Suprapubic skin (tissue), 4 donors: ENCODE measurements around the gene CCDC13. TPM values are rescaled to one million over a fixed set of nuclear protein-coding genes. Genes with fewer than 3 reads are reported as not detected.
A peak's percentile ranks its signal among the peaks of the same experiment; 100 is the strongest.

Experiments
- DNase-seq, 2 donors: peaks; one replicate each; pipeline ENCODE4 v3.0.0-alpha.2; 2019; ENCODE audit warnings: low spot score in 2 of 2
- H3K27ac ChIP-seq: fragments of 200-600 bp; sonication (generic); one replicate; pipeline ENCODE4 v1.5.1; 2019
- H3K27me3 ChIP-seq: fragments of 200-600 bp; sonication (generic); one replicate; pipeline ENCODE4 v1.5.1; 2019
- H3K36me3 ChIP-seq: fragments of 200-600 bp; sonication (generic); one replicate; pipeline ENCODE4 v1.5.1; 2019
- H3K4me1 ChIP-seq: fragments of 200-600 bp; sonication (generic); one replicate; pipeline ENCODE4 v1.5.1; 2019
- H3K4me3 ChIP-seq: fragments of 200-600 bp; sonication (generic); one replicate; pipeline ENCODE4 v1.5.1; 2019; ENCODE audit warnings: mild to moderate bottlenecking
- H3K9me3 ChIP-seq: fragments of 200-600 bp; sonication (generic); one replicate; pipeline ENCODE4 v1.5.1; 2019
- CTCF ChIP-seq, 2 donors: fragments of 200-600 bp in 1 of 2; fragments of 450-650 bp in 1 of 2; sonication (generic) in 1 of 2; IDR thresholded peaks; one replicate each; pipeline ENCODE4 v1.5.1; 2016 to 2019; ENCODE audit warnings: antibody characterized with exemption in 2 of 2, mild to moderate bottlenecking in 1 of 2, moderate library complexity in 1 of 2
- EP300 ChIP-seq: sonication (generic); formaldehyde crosslinking; IDR thresholded peaks from one replicate; pipeline ENCODE4 v1.6.1; 2017; ENCODE audit warnings: antibody characterized with exemption
- POLR2A ChIP-seq, 2 donors: fragments of 450-650 bp; IDR thresholded peaks; one replicate each; pipeline ENCODE4 v1.6.1; 2017; ENCODE audit warnings: antibody characterized with exemption in 2 of 2, mild to moderate bottlenecking in 2 of 2, moderate library complexity in 2 of 2
- POLR2AphosphoS5 ChIP-seq, 3 donors: sonication (generic); formaldehyde crosslinking; IDR thresholded peaks; one replicate each; pipeline ENCODE4 v1.6.1; 2017; ENCODE audit warnings: antibody characterized with exemption in 3 of 3
- WGBS: methylation state at CpG from one replicate; pipeline ENCODE4 v1.1.5; 2018; 5-methylcytosine and 5-hydroxymethylcytosine counted together
- total RNA-seq, 4 donors: library from RNA; depleted of rRNA; stranded (reverse); fragments of >200 nt; gene quantifications; one replicate each; pipeline ENCODE4 v1.1.0, GENCODE V29; 2016

Gene CCDC13
- total RNA-seq, 4 donors from 2014 or later = 0.89 TPM; not detected in 3

- no peaks in the 10 kb centered on the region for H3K27me3 ChIP-seq
- peak overlapping the region; percentile 86 for H3K4me3 ChIP-seq
- H3K36me3 ChIP-seq = no peaks in the 10 kb centered on the region
- TF ChIP-seq POLR2AphosphoS5 (IDR thresholded peaks at IDR 0.05) = no peak
- no peak for TF ChIP-seq EP300
- no peak for TF ChIP-seq POLR2A (IDR thresholded peaks at IDR 0.05)
- no peak for TF ChIP-seq CTCF (IDR thresholded peaks at IDR 0.05)
- DNase-seq = no peak
- peaks cover 35% of the 10 kb centered on the region for H3K4me1 ChIP-seq
- H3K9me3 ChIP-seq = no peaks in the 10 kb centered on the region
- H3K27ac ChIP-seq = peak overlapping the region; percentile 97
- 42% methylated on average over 11 of the region's 11 CpGs for WGBS
These were observed 29.9 kb upstream of the CCDC13 start for GRCh38 chr3:42802876-42803413.

- H3K4me1 ChIP-seq = peaks cover 35% of the 10 kb centered on the region
- no peak overlapping the region for H3K4me3 ChIP-seq
- H3K9me3 ChIP-seq = no peaks in the 10 kb centered on the region
- no peak overlapping the region for H3K27ac ChIP-seq
- TF ChIP-seq POLR2AphosphoS5 (IDR thresholded peaks at IDR 0.05) (no peak), CTCF (IDR thresholded peaks at IDR 0.05) (no peak), POLR2A (IDR thresholded peaks at IDR 0.05) (no peak), EP300 (no peak)
- H3K36me3 ChIP-seq = no peaks in the 10 kb centered on the region
- WGBS = 89% methylated on average over 4 of the region's 4 CpGs
- no peak for DNase-seq
- H3K27me3 ChIP-seq = no peaks in the 10 kb centered on the region
These were observed 28.7 kb upstream of the CCDC13 start for GRCh38 chr3:42801784-42802183.

GRCh38 chr3:42801048-42801620 is 28.1 kb upstream of the CCDC13 start:
- no peaks in the 10 kb centered on the region for H3K27me3 ChIP-seq
- TF ChIP-seq POLR2AphosphoS5 (IDR thresholded peaks at IDR 0.05) = no peak
- no peak for TF ChIP-seq EP300
- no peak for TF ChIP-seq CTCF (IDR thresholded peaks at IDR 0.05)
- TF ChIP-seq POLR2A (IDR thresholded peaks at IDR 0.05) = no peak
- no peak overlapping the region for H3K27ac ChIP-seq
- H3K9me3 ChIP-seq = no peaks in the 10 kb centered on the region
- no peak overlapping the region for H3K4me3 ChIP-seq
- peaks cover 35% of the 10 kb centered on the region for H3K4me1 ChIP-seq
- DNase-seq = no peak
- 85% methylated on average over 3 of the region's 3 CpGs for WGBS
- no peaks in the 10 kb centered on the region for H3K36me3 ChIP-seq

GRCh38 chr3:42800251-42800650 is 27.2 kb upstream of the CCDC13 start:
- H3K4me3 ChIP-seq = no peak overlapping the region

GRCh38 chr3:42799376-42799775 is 26.3 kb upstream of the CCDC13 start:
- Histone ChIP-seq H3K36me3 (no peaks in the 10 kb centered on the region), H3K27ac (no peak overlapping the region), H3K4me1 (peaks cover 26% of the 10 kb centered on the region), H3K27me3 (no peaks in the 10 kb centered on the region), H3K4me3 (no peak overlapping the region), H3K9me3 (no peaks in the 10 kb centered on the region)
- no peak for TF ChIP-seq CTCF (IDR thresholded peaks at IDR 0.05)
- TF ChIP-seq POLR2A (IDR thresholded peaks at IDR 0.05) = no peak
- no peak for TF ChIP-seq POLR2AphosphoS5 (IDR thresholded peaks at IDR 0.05)
- TF ChIP-seq EP300 = no peak
- DNase-seq = no peak
- WGBS = 82% methylated on average over 7 of the region's 7 CpGs

More at GRCh38 chr3:42800251-42800650, 27.2 kb upstream of the CCDC13 start:
- Histone ChIP-seq H3K9me3 (no peaks in the 10 kb centered on the region), H3K27me3 (no peaks in the 10 kb centered on the region), H3K36me3 (no peaks in the 10 kb centered on the region), H3K4me1 (peaks cover 32% of the 10 kb centered on the region), H3K27ac (no peak overlapping the region)
- no peak for DNase-seq
- no peak for TF ChIP-seq CTCF (IDR thresholded peaks at IDR 0.05)
- WGBS = 96% methylated on average over 2 of the region's 2 CpGs
